HG02973 (cell line): ENCODE results near the gene PDLIM5.
A peak's percentile ranks its signal among the peaks of the same experiment; 100 is the strongest.
"Not testable (repeated sequence)": the region's sequence is repeated elsewhere in the genome, so short reads cannot be mapped to it uniquely, and the experiment has no call there.

ENCODE experiments used
- ATAC-seq: cut with Tn5 transposase; IDR thresholded peaks from one replicate; pipeline ENCODE4 v1.9.1; 2021; ENCODE audit warnings: moderate library complexity; ENCODE audit not compliant: unreplicated experiment

PDLIM5 gene

GRCh38 chr4:94551643-94552564 is 100.2 kb downstream of the PDLIM5 start:
- no peak for ATAC-seq

GRCh38 chr4:94556047-94556446 is 104.3 kb downstream of the PDLIM5 start:
- not testable (repeated sequence) for ATAC-seq

GRCh38 chr4:94557632-94558031 is 105.9 kb downstream of the PDLIM5 start:
- not testable (repeated sequence) for ATAC-seq

- no peak for ATAC-seq
Observed at GRCh38 chr4:94558392-94558904, 106.7 kb downstream of the PDLIM5 start.

- ATAC-seq, result no peak
Observed at GRCh38 chr4:94559351-94559806, 107.6 kb downstream of the PDLIM5 start.

- no peak for ATAC-seq
Observed at GRCh38 chr4:94561249-94562024, 109.7 kb downstream of the PDLIM5 start.

GRCh38 chr4:94562285-94562684 is 110.5 kb downstream of the PDLIM5 start:
- no peak for ATAC-seq

- ATAC-seq, result no peak
Observed at GRCh38 chr4:94564252-94564651, 112.5 kb downstream of the PDLIM5 start.

- ATAC-seq, result no peak
Observed at GRCh38 chr4:94566420-94566819, 114.7 kb downstream of the PDLIM5 start.

- peak; percentile 94 for ATAC-seq
Observed at GRCh38 chr4:94567811-94568210, 116.1 kb downstream of the PDLIM5 start.

GRCh38 chr4:94570558-94570957 is 118.8 kb downstream of the PDLIM5 start:
- ATAC-seq, result no peak

- no peak for ATAC-seq
Observed at GRCh38 chr4:94571298-94571697, 119.6 kb downstream of the PDLIM5 start.

- no peak for ATAC-seq
Observed at GRCh38 chr4:94571715-94572114, 120.0 kb downstream of the PDLIM5 start.

- no peak for ATAC-seq
Observed at GRCh38 chr4:94574050-94574449, 122.3 kb downstream of the PDLIM5 start.

- ATAC-seq, result no peak
Observed at GRCh38 chr4:94574616-94575015, 122.9 kb downstream of the PDLIM5 start.

- no peak for ATAC-seq
Observed at GRCh38 chr4:94575652-94576051, 123.9 kb downstream of the PDLIM5 start.

- no peak for ATAC-seq
Observed at GRCh38 chr4:94576210-94576609, 124.5 kb downstream of the PDLIM5 start.

GRCh38 chr4:94577136-94577535 is 125.4 kb downstream of the PDLIM5 start:
- ATAC-seq, result no peak

GRCh38 chr4:94578195-94578594 is 126.5 kb downstream of the PDLIM5 start:
- ATAC-seq, result no peak

- no peak for ATAC-seq
Observed at GRCh38 chr4:94581766-94582165, 130.0 kb downstream of the PDLIM5 start.

GRCh38 chr4:94582517-94582916 is 130.8 kb downstream of the PDLIM5 start:
- no peak for ATAC-seq
